PC-3 (cell line): Measurements from ENCODE around the gene PDE6G. TPM values are rescaled to one million over a fixed set of nuclear protein-coding genes. Genes with fewer than 3 reads are reported as not detected.

ENCODE experiments used
- ATAC-seq: fragments of 200-7000 bp; cut with Tn5 transposase; 2 replicates; pipeline ENCODE4 v1.9.1; 2020; ENCODE audit warnings: mild to moderate bottlenecking, moderate library complexity
- BruUV-seq: library from RNA; stranded (reverse); fragments of 400-500 nt; replicated peaks from 2 replicates; lab custom pipeline; 2021; lab: Mats Ljungman, UMichigan
- CTCF ChIA-PET: fragments of 300-600 bp; sonication (Branson Sonifier 250); formaldehyde crosslinking; loops from one replicate; lab custom pipeline; 2022; ENCODE audit warnings: antibody characterized with exemption; lab: Charles Lee
- POLR2A ChIA-PET: fragments of 300-600 bp; sonication (Branson Sonifier 250); formaldehyde crosslinking; loops from one replicate; lab custom pipeline; 2022; ENCODE audit warnings: antibody characterized with exemption; ENCODE audit not compliant: unreplicated experiment; lab: Charles Lee
- DNase-seq: peaks from one replicate; pipeline ENCODE4 v3.0.0-alpha.2; 2015
- H2AFZ ChIP-seq: fragments of 300-600 bp; sonication (generic); 2 replicates; pipeline ENCODE4 v1.6.0; 2016; ENCODE audit warnings: antibody characterized with exemption, low read length
- H3F3A ChIP-seq: fragments of 300-600 bp; sonication (generic); one replicate; pipeline ENCODE4 v1.6.0; 2017; ENCODE audit warnings: antibody characterized with exemption, low read length, control low read depth, mild to moderate bottlenecking; ENCODE audit not compliant: unreplicated experiment
- H3K27ac ChIP-seq: fragments of 300-600 bp; sonication (generic); 2 replicates; pipeline ENCODE4 v1.5.1; 2016; ENCODE audit warnings: mild to moderate bottlenecking, low read length
- H3K27me3 ChIP-seq: fragments of 300-600 bp; sonication (generic); 2 replicates; pipeline ENCODE4 v1.6.1; 2016; ENCODE audit warnings: low read length, mixed read lengths
- H3K36me3 ChIP-seq: fragments of 300-600 bp; sonication (generic); 2 replicates; pipeline ENCODE4 v1.6.1; 2016; ENCODE audit warnings: low read depth, mixed run types, low read length, mixed read lengths
- H3K4me1 ChIP-seq: fragments of 300-600 bp; sonication (generic); 2 replicates; pipeline ENCODE4 v1.5.1; 2016; ENCODE audit warnings: low read length; ENCODE audit not compliant: insufficient read depth
- H3K4me2 ChIP-seq: fragments of 300-600 bp; sonication (generic); 2 replicates; pipeline ENCODE4 v1.6.0; 2016; ENCODE audit warnings: low read length
- H3K4me3 ChIP-seq: fragments of 300-600 bp; sonication (generic); 2 replicates; pipeline ENCODE4 v1.5.1; 2016; ENCODE audit warnings: mild to moderate bottlenecking, low read length, mixed read lengths
- H3K79me2 ChIP-seq: fragments of 300-600 bp; sonication (generic); 2 replicates; pipeline ENCODE4 v1.6.1; 2017; ENCODE audit warnings: low read length, mixed read lengths
- H3K9ac ChIP-seq: fragments of 300-600 bp; sonication (generic); 2 replicates; pipeline ENCODE4 v1.6.0; 2016; ENCODE audit warnings: mild to moderate bottlenecking, low read length
- H3K9me2 ChIP-seq: fragments of 300-600 bp; sonication (generic); replicated peaks from 2 replicates; pipeline ENCODE4 v1.6.1; 2016; ENCODE audit warnings: mixed run types, low read length, mixed read lengths
- H3K9me3 ChIP-seq: fragments of 300-600 bp; sonication (generic); 2 replicates; pipeline ENCODE4 v1.6.1; 2016; ENCODE audit warnings: low read length, mixed read lengths
- H4K20me1 ChIP-seq: fragments of 300-600 bp; sonication (generic); 2 replicates; pipeline ENCODE4 v1.6.1; 2016; ENCODE audit warnings: low read length, mixed read lengths
- CTCF ChIP-seq: fragments of 300-600 bp; sonication (generic); conservative IDR thresholded peaks from 2 replicates; pipeline ENCODE4 v1.5.1; 2017; ENCODE audit warnings: antibody characterized with exemption, low read depth, mild to moderate bottlenecking, low read length
- EZH2 ChIP-seq: fragments of 300-600 bp; sonication (generic); IDR thresholded peaks from one replicate; pipeline ENCODE4 v1.6.1; 2017; ENCODE audit warnings: antibody characterized with exemption, mild to moderate bottlenecking, low read length; ENCODE audit not compliant: unreplicated experiment
- EZH2phosphoT487 ChIP-seq: fragments of 300-600 bp; sonication (generic); IDR thresholded peaks from 2 replicates; pipeline ENCODE4 v1.6.1; 2018; ENCODE audit warnings: mild to moderate bottlenecking, antibody characterized with exemption, low read length, borderline replicate concordance
- intact Hi-C: fragments of 100-400 bp; cut with micrococcal nuclease; formaldehyde crosslinking; loops from 2 replicates; pipeline ENCODE4 v1.9.0; 2023
- total RNA-seq: library from RNA; depleted of rRNA; stranded (reverse); fragments of >200 nt; gene quantifications from 2 replicates; pipeline ENCODE4 v1.2.3, GENCODE V29; 2014

PDE6G gene
- total RNA-seq, 1 experiment from 2014 or later = not detected

DNA sequence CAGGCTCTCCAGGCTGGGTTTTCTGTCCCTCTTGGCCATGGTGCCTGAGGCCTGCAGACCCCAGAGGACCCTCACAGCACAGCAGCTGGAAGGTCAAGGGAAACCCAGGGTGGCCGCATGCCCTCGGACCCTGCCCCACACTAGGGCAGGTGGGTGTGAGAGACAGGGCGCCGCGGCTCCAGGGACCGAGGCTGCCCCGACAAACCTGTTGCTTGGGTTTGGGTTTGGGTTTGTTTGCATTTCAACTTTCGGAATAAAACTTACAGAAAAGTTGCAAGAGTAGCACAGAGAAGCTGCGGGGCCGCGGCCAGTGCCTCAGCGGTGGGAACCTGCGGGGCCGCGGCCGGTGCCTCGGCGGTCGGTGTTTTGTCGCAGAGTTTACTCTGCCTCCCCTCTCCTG, 35.3 kb upstream of the PDE6G start:
- TF ChIP-seq EZH2 (no peak), EZH2phosphoT487 (no peak), CTCF (no peak)
- DNase-seq = no peak
- Histone ChIP-seq H3K27me3 (no peaks in the 10 kb centered on the region), H3K27ac (no peak overlapping the region), H3K9me3 (no peaks in the 10 kb centered on the region), H3K79me2 (peaks cover 49% of the 10 kb centered on the region), H3K4me2 (no peak overlapping the region), H3K9ac (no peak overlapping the region), H4K20me1 (peaks cover 34% of the 10 kb centered on the region), H3K9me2 (no peaks in the 10 kb centered on the region), H3K36me3 (peaks cover 74% of the 10 kb centered on the region), H3K4me3 (no peak overlapping the region), H2AFZ (no peak overlapping the region), H3F3A (no peaks in the 10 kb centered on the region), H3K4me1 (no peaks in the 10 kb centered on the region)
- no peak for ATAC-seq
- BruUV-seq = no TSS peak
- POLR2A ChIA-PET = no interaction called here
- CTCF ChIA-PET = no interaction called here
- intact Hi-C loops = no loop called here

DNA sequence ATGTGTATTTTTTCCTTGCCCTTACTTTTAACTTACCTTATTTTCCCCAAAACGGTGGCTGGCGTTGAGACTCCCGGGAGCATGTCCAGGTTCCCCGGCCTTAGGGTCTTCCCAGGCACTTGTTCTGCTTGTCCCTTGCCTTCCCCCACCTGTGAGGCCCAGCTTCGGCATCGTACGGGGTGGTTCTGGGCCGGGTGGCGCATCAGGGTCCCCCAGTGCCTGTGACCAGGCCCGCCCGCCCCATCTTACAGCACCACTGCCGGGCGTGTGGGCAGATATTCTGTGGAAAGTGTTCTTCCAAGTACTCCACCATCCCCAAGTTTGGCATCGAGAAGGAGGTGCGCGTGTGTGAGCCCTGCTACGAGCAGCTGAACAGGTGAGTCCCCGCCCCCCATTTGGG, 34.9 kb upstream of the PDE6G start:
- Histone ChIP-seq H3K79me2 (peaks cover 50% of the 10 kb centered on the region), H3K9ac (no peak overlapping the region), H4K20me1 (peaks cover 38% of the 10 kb centered on the region), H3K4me3 (no peak overlapping the region), H3K4me1 (0 out of 2 replicates have a peak, but pooled peaks cover 1% of the 10 kb centered on the region), H3K4me2 (no peak overlapping the region), H3K9me3 (no peaks in the 10 kb centered on the region), H3K36me3 (peaks cover 75% of the 10 kb centered on the region), H3F3A (no peaks in the 10 kb centered on the region), H3K27me3 (no peaks in the 10 kb centered on the region), H2AFZ (no peak overlapping the region), H3K9me2 (no peaks in the 10 kb centered on the region), H3K27ac (no peak overlapping the region)
- DNase-seq (no peak), ATAC-seq (no peak)
- CTCF ChIA-PET = no interaction called here
- POLR2A ChIA-PET = no interaction called here
- BruUV-seq = no TSS peak
- TF ChIP-seq CTCF (no peak), EZH2phosphoT487 (no peak), EZH2 (no peak)
- intact Hi-C loops = no loop called here

DNA sequence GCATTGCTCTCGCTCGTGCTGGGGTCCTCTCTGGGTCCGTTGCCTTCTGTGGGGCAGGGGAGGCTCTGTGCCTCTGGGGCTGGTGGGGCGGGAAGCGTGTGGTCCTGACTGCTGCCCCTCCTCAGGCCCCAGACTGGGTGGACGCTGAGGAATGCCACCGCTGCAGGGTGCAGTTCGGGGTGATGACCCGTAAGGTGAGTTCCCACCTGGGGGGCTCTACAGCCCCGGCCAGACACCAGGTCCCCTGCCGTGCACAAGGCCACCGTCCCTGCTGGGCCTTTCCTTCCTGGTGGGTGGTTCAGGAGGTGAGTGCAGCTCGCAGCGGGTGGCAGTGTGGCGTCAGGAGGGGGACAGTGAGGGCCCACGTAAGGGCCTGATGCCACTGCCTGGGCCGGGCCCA, 34.2 kb upstream of the PDE6G start:
- Histone ChIP-seq H3K4me3 (no peak overlapping the region), H3K4me2 (no peak overlapping the region), H4K20me1 (peaks cover 45% of the 10 kb centered on the region), H3K9me3 (no peaks in the 10 kb centered on the region), H3F3A (no peaks in the 10 kb centered on the region), H3K4me1 (peaks cover 7% of the 10 kb centered on the region), H3K9ac (no peak overlapping the region), H3K27me3 (no peaks in the 10 kb centered on the region), H3K36me3 (peaks cover 76% of the 10 kb centered on the region), H3K27ac (no peak overlapping the region), H3K9me2 (no peaks in the 10 kb centered on the region), H2AFZ (no peak overlapping the region), H3K79me2 (peaks cover 53% of the 10 kb centered on the region)
- no TSS peak for BruUV-seq
- TF ChIP-seq EZH2phosphoT487 (no peak), CTCF (no peak), EZH2 (no peak)
- DNase-seq (no peak), ATAC-seq (no peak)
- CTCF ChIA-PET = no interaction called here
- intact Hi-C loops = no loop called here
- POLR2A ChIA-PET = no interaction called here
